HG02759 (cell line): ENCODE results near the gene PALLD.
"Not testable (repeated sequence)": the region's sequence is repeated elsewhere in the genome, so short reads cannot be mapped to it uniquely, and the experiment has no call there.

Source experiments
- ATAC-seq: cut with Tn5 transposase; IDR thresholded peaks from one replicate; pipeline ENCODE4 v1.9.1; 2021; ENCODE audit warnings: mild to moderate bottlenecking, moderate library complexity; ENCODE audit not compliant: unreplicated experiment

PALLD gene

DNA sequence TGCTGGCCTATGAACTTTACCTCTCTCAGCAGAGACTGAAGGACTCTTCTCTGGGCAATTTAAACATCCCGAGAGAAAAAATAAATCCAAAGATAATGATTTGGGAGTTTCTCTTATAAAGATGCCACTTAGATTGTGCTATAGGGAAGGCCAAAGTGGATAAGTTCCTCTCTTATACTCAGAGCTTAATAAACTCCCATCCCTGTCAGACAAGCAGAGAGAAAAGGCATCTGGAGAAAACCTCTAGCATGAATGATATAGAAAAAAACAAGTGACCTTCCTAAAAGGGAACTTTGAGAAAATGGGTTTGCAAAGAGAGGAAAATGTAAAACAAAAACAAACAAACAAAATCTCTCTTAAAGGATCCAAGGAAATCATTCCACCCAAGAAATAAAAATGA lies 199.4 kb downstream of the PALLD start:
- ATAC-seq, result no peak

DNA sequence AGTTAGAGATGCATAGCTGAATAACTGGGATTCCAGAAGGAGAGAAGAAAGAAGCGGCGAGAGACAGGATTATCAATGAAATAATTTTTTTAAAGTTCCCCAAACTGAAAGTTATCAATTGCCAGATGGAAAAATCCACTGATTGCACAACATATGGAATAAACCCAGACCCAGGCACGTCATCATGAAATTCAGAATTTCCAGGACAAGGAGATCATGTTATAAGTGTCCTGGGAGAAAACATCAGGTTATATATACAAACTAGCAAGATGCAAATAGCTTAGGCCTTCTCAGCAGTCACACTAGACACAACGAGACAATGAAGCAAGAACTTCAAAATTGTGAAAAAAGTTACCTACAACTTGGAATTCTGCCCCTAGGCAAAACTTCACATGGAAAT lies 200.0 kb downstream of the PALLD start:
- no peak for ATAC-seq

- no peak for ATAC-seq
These were observed 202.5 kb downstream of the PALLD start for GRCh38 chr4:168699224-168699878.

DNA sequence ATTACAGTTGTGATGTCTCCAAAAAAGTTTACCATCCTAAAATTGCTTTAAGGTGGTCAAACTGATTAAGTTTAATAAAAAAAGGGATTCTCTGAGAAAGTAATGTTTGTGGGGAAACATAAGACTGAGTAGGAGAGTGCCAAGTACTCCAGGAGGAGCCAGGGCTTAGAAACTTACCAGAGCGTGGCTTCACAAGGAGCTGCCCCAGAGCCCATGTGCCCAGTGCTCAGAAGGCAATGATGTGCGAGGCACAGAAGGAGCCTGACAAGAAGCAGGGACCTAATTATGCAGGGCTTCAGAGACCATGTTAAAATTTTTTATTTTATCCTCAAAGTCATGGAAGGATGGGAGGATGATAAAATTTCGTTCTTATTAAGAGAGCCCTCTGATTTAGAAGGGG lies 204.2 kb downstream of the PALLD start:
- no peak for ATAC-seq

DNA sequence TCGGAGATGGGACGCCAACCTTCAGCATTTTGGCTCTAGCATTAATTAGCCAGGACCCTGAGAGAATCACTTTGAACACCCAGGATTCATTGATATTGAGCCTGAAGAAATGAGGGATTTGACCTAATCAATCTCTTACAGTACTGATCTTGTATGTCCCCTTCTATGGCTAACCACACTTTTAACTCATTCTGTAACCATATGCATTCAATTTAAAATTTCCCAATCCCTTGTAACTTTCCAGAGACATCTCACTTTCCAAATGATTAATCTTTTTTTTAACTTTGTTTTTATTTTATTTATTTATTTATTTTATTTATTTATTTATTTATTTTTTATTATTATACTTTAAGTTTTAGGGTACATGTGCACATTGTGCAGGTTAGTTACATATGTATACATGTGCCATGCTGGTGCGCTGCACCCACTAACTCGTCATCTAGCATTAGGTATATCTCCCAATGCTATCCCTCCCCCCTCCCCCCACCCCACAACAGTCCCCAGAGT lies 205.8 kb downstream of the PALLD start:
- not testable (repeated sequence) for ATAC-seq

GRCh38 chr4:168705121-168705520 lies 208.3 kb downstream of the PALLD start:
- no peak for ATAC-seq

GRCh38 chr4:168707205-168707604 lies 210.4 kb downstream of the PALLD start:
- ATAC-seq, result no peak

GRCh38 chr4:168708108-168708507 lies 211.3 kb downstream of the PALLD start:
- ATAC-seq, result no peak

DNA sequence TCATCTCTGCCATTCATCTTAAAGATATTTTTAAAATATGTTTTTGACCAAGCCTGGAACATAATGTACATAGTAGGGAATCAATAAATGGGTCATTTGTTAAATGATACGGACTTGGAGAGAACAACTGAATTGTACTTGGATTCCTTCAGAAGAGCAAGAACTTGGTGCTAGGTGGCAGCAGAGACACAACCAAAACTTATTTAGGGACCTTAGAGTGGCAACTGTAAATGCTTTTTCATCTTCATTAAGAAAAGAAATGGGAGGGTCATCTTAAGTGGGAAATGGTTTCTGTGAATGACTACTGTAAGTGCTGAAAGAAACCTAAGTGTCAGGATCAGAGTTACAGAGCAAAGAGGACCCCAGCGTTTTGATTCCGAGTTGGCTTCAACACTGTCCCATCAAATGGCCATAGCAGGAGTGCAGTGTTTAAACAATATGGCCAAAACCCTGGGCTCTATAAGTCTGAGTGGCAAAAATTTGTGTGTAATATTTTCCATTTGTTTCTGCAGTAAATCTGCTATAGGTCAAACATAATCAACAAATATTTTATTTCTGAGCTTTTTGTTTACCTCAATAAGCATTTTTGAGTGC lies 213.6 kb downstream of the PALLD start:
- ATAC-seq, result no peak

DNA sequence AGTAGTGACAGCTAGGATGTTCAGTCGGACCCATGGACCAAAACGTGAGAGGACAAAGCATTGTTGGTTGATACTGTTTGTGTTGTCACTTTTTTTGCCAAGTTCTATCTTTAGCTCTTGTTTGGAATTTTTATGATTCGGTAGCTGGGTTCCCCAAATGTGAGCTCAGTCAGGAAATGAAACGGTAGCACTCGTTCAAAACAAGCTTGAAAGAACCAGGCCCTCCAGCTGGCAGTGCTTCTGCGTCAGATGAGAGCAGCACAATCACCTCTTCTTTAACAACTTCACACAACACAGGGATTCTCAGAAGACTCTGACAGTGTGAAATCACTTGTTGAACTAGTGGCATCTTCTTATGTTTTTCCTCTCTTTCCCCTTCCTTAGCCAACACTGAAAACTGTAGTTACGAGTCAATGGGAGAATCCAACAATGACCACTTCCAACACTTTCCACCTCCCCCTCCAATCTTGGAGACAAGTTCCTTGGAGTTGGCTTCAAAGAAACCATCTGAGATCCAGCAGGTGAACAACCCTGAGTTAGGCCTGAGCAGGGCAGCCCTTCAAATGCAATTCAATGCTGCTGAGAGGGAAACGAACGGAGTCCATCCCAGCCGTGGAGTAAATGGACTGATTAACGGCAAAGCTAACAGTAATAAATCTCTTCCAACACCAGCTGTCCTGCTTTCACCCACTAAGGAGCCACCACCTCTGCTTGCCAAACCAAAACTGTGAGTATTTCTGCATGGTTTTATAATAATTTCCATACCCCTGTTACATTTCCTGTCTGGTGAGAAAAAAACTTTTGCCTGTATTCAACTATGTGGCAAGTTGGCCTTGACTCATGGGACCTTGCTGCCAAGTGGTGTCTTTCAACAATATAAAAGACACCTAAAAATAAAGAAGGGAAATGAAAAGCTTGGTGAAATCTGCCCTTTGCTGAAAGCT lies 214.6 kb downstream of the PALLD start:
- ATAC-seq, result peak; percentile 60

DNA sequence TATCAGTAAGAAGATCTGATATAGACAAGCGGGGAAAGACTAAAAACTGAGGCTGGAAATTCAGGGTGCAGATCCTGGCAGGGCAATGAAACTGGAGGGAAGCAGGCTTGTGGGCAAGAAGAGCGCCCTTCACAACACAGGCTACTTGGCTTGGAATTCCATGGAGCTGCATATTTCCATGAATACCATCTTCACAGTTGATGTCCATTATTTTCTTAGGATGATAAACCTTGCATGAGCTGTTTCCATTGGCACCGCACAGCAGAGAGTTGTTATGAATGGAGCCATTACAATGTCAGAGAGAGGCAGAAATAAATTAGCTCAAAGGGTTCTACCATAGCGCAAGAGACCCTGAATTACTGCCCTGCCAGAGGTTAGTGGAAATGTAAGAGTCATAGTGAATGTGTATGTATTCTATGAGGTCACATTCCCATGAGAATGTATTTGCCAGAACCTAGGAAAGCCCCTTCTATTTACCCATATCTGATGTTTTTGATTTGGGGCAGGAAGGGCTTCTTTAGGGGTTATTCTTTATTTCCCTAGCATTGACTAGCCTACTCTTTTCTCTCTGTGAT lies 215.6 kb downstream of the PALLD start:
- ATAC-seq, result no peak

GRCh38 chr4:168713253-168713652 lies 216.4 kb downstream of the PALLD start:
- ATAC-seq, result no peak

- no peak for ATAC-seq
These were observed 219.0 kb downstream of the PALLD start for GRCh38 chr4:168715896-168716295.

- ATAC-seq, result no peak
These were observed 219.7 kb downstream of the PALLD start for GRCh38 chr4:168716406-168717129.

- no peak for ATAC-seq
These were observed 221.0 kb downstream of the PALLD start for GRCh38 chr4:168717847-168718246.

- ATAC-seq, result no peak
These were observed 222.9 kb downstream of the PALLD start for GRCh38 chr4:168719725-168720124.

- ATAC-seq, result no peak
These were observed 223.6 kb downstream of the PALLD start for GRCh38 chr4:168720396-168720900.

GRCh38 chr4:168722391-168722790 lies 225.5 kb downstream of the PALLD start:
- ATAC-seq, result no peak

- peak; percentile 46 for ATAC-seq
These were observed 226.2 kb downstream of the PALLD start for GRCh38 chr4:168723020-168723419.

DNA sequence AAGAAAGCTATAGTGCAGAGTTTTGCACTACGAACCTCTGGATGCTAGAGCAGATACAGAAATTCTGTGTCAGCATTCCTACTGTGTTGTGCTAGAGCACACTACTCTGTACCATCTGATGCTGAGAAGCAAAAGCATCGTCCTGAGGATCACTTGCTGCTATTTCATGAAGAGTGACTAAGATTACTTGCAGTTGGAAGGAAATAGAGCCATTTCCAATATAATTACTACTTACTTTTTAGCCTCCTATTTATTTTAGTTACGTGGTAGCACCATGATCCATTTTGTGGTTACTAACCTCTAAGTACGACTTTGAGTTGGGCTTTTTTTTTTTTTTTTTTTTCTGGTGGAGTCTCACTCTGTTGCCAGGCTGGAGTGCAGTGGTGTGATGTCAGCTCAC lies 226.7 kb downstream of the PALLD start:
- peak; percentile 3 for ATAC-seq
